Measurements from ENCODE around the gene EFCAB6.

- no peak for TF ChIP-seq CTCF (IDR thresholded peaks at IDR 0.05 in 2 of 3, conservative IDR thresholded peaks at IDR 0.05 in 1 of 3; ENCODE audit: borderline replicate concordance in 1 of 3, insufficient read depth in 1 of 3, low read depth in 2 of 3, low read length in 2 of 3)
- no peak for TF ChIP-seq POLR2AphosphoS5 (IDR thresholded peaks at IDR 0.05; ENCODE audit: low read depth, low read length)
- TF ChIP-seq TCF7L2 (IDR thresholded peaks at IDR 0.05; ENCODE audit: borderline replicate concordance, extremely low read depth, insufficient read depth, insufficient read length): no peak
- no peak for TF ChIP-seq JUND (IDR thresholded peaks at IDR 0.05)
- TF ChIP-seq ZBTB33 (IDR thresholded peaks at IDR 0.05; ENCODE audit: extremely low read depth, insufficient replicate concordance, low read length): no peak
- no peak for TF ChIP-seq CEBPB (IDR thresholded peaks at IDR 0.05; ENCODE audit: low read depth)
- TF ChIP-seq EZH2 (IDR thresholded peaks at IDR 0.05): no peak
- no peak for TF ChIP-seq ATF3 (IDR thresholded peaks at IDR 0.05)
- no peak for TF ChIP-seq POLR2A (IDR thresholded peaks at IDR 0.05; ENCODE audit: borderline replicate concordance, extremely low read depth, insufficient read depth, insufficient read length)
- TF ChIP-seq SRF (IDR thresholded peaks at IDR 0.05; ENCODE audit: low read depth): no peak
- TF ChIP-seq MAX (IDR thresholded peaks at IDR 0.05): no peak
- TF ChIP-seq REST (IDR thresholded peaks at IDR 0.05; ENCODE audit: low read depth): no peak
- TF ChIP-seq RAD21 (IDR thresholded peaks at IDR 0.05; ENCODE audit: low read depth): no peak
- TF ChIP-seq SIN3A (IDR thresholded peaks at IDR 0.05; ENCODE audit: low read depth): no peak
These were observed 326.5 kb downstream of the EFCAB6 start for GRCh38 chr22:43485502-43486089.
